GM21737 (cell line): ENCODE results near the gene MIEN1.
"Not testable (repeated sequence)": the region's sequence is repeated elsewhere in the genome, so short reads cannot be mapped to it uniquely, and the experiment has no call there.

ENCODE experiments used
- ATAC-seq: cut with Tn5 transposase; IDR thresholded peaks from one replicate; pipeline ENCODE4 v1.9.1; 2021; ENCODE audit warnings: mild to moderate bottlenecking, moderate library complexity; ENCODE audit not compliant: unreplicated experiment

The MIEN1 gene

GRCh38 chr17:39719563-39720355 lies 10.6 kb downstream of the MIEN1 start:
- ATAC-seq, result no peak

GRCh38 chr17:39717660-39718059 lies 12.7 kb downstream of the MIEN1 start:
- ATAC-seq, result no peak

DNA sequence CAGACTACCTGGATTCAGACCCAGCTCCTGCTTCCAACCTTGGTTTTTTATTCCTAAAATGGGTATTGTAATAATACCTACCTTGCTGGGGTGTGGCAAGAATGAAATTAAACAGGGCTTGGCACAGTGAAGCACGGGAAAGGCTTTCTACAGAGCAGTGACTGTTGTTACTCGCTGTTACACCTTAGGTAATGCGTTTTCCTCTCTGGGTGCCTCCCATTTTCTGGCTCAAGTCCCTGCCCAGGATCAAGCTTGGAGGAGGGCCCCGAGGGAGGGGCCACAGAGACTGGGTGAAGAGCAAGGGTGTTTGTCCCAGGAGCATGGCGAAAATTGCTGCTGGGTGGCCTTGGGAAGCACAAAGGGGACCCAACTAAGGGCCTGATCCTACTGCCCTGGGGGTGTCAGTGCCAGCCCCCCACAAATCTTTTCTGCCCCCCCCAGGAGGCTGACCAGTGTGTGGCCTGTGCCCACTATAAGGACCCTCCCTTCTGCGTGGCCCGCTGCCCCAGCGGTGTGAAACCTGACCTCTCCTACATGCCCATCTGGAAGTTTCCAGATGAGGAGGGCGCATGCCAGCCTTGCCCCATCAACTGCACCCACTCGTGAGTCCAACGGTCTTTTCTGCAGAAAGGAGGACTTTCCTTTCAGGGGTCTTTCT lies 13.3 kb downstream of the MIEN1 start:
- ATAC-seq, result no peak

DNA sequence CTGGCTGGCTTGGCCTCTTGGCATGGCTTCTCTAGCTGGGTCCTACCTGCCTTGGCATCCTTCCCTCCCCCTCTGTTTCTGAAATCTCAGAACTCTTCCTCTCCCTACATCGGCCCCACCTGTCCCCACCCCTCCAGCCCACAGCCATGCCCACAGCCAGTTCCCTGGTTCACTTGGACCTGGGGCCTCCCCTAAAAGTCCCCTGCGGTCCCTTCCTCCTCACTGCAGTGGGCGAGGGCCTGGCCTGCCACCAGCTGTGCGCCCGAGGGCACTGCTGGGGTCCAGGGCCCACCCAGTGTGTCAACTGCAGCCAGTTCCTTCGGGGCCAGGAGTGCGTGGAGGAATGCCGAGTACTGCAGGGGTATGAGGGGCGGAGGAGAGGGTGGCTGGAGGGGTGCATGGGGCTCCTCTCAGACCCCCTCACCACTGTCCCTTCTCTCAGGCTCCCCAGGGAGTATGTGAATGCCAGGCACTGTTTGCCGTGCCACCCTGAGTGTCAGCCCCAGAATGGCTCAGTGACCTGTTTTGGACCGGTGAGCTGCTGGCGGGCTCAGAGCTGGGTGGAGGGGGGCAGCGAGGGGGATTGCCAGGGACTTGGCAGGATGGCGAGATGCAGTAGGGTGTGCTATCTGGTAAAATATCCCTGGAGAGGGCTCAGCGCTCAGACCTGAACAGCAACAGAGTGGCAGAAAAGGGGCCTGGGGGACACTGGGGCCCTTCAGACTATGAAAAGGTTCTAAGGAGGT lies 14.1 kb downstream of the MIEN1 start:
- ATAC-seq, result no peak

DNA sequence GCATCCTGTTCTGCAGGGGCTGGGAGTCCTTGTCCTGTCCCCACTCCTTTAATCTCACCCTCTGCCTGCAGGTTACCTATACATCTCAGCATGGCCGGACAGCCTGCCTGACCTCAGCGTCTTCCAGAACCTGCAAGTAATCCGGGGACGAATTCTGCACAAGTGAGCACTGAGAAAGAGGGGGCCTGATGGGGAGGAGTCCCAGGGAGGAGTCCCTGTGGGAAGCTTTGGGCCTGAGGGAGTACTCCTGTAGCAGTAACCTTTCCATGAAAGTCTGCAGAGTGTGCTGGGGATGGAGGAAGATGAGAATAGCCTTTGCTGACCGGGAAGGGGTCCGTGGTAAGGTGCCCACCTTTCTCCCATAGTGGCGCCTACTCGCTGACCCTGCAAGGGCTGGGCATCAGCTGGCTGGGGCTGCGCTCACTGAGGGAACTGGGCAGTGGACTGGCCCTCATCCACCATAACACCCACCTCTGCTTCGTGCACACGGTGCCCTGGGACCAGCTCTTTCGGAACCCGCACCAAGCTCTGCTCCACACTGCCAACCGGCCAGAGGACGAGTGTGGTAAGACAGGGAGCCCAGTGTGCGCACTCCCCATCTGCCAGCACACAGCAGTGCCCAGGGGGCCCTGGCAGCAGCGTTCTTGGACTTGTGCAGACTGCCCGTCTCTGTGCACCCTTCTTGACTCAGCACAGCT lies 14.8 kb downstream of the MIEN1 start:
- no peak for ATAC-seq

DNA sequence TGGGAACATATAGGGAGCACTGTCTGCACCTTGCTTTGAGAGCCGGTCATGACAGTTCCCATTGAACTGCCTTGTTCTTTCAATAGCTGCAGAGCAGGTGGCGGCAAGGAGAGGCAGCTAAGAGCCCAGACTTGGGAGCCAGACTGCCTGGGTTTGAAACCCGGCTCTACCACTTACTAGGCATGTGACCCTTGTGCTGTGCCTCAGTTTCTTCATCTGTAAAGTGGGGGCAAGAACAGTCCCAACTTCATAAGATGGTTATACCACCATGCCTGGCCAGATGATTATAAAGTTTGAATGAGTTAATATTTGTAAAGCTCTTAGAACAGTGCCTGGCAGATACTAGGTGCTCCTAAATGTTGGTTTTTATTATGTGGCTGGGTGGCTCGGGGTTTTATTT lies 16.1 kb downstream of the MIEN1 start:
- no peak for ATAC-seq

DNA sequence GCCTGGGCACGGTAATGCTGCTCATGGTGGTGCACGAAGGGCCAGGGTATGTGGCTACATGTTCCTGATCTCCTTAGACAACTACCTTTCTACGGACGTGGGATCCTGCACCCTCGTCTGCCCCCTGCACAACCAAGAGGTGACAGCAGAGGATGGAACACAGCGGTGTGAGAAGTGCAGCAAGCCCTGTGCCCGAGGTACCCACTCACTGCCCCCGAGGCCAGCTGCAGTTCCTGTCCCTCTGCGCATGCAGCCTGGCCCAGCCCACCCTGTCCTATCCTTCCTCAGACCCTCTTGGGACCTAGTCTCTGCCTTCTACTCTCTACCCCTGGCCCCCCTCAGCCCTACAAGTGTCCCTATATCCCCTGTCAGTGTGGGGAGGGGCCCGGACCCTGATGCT lies 18.5 kb downstream of the MIEN1 start:
- ATAC-seq, result no peak

DNA sequence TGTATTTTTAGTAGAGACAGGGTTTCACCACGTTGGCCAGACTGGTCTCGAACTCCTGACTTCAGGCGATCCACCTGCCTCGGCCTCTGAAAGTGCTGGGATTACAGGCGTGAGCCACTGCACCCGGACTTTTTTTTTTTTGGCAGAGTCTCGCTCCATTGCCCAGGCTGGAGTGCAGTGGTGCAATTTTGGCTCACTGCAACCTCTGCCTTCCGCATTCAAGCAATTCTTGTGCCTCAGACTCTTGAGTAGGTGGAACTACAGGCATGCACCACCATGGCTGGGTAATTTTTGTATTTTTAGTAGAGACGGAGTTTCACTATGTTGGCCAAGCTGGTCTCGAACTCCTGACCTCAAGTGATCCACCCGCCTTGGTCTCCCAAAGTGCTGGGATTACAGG lies 19.3 kb downstream of the MIEN1 start:
- not testable (repeated sequence) for ATAC-seq

DNA sequence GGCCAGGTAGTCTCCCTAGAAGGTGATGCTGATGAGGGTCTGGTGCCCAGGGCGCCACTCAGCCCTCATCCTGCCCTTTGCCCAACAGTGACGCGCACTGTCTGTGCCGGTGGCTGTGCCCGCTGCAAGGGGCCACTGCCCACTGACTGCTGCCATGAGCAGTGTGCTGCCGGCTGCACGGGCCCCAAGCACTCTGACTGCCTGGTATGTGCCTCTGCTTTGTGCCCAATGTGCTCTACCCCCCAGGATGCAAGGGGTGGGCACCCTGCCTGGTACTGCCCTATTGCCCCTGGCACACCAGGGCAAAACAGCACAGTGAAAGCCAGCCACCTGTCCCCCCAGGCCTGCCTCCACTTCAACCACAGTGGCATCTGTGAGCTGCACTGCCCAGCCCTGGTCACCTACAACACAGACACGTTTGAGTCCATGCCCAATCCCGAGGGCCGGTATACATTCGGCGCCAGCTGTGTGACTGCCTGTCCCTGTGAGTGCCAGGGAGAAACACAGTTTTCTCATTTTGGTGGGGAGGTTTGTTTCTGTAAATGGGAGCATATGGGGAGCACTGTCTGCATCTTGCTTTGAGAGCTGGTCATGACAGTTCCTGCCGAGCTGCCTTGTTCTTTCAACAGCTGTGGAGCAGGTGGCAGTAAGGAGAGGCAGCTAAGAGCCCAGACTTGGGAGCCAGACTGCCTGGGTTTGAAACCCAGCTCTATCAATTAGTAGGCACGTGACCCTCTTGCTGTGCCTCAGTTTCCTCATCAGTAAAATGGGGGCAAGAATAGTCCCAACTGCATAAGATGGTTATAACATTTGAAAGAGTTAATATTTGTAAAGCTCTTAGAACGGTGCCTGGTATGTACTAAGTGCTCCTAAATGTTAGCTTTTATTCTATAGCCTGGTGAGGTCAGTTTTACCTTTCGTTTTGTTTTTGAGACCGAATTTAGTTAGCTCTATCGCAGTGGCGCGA lies 20.1 kb downstream of the MIEN1 start:
- ATAC-seq, result no peak

DNA sequence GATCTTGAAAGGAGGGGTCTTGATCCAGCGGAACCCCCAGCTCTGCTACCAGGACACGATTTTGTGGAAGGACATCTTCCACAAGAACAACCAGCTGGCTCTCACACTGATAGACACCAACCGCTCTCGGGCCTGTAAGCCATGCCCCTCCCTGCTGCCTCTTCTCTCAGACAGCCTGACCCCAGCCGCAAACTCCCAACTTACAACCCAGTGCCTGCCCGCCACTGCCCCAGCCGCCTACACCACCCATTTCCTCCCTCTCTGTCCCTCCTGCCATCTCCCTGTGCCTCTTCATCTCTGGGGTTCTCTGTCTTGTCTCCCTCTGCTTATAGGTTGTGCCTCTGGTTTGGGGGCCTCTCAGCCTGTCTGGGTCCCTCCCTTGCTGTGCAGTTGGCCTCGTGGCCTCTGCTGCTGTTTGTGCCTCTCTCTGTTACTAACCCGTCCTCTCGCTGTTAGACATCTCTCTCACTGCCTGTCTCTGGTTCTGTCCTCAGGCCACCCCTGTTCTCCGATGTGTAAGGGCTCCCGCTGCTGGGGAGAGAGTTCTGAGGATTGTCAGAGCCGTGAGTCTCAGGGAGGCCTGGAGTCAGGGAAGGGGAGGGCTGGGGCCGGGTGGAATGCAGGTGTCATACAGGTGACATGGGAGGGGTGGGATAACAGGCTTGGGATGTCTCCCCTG lies 20.9 kb downstream of the MIEN1 start:
- no peak for ATAC-seq

- ATAC-seq, result no peak
Observed at GRCh38 chr17:39706921-39707337, 23.4 kb downstream of the MIEN1 start.

DNA sequence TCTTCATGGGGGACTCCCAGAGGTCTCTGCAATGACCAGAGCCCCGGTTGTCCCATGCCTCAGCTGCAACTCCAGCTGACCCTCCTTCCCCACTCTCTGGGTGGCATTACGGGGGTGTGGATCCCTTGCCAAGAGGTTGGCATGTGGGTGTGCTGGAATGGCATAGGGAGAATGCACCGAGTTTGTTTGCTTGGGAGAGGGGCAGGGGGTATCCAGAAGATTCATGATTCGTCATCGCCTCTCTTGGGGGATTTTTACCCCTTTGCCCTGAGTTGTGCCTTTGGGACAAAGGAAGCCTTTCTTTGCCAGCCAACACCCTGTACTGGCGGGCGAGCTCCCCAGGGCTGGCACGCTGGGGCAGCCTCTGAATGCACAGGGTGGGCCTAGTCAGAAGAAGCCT lies 23.9 kb downstream of the MIEN1 start:
- ATAC-seq, result no peak

DNA sequence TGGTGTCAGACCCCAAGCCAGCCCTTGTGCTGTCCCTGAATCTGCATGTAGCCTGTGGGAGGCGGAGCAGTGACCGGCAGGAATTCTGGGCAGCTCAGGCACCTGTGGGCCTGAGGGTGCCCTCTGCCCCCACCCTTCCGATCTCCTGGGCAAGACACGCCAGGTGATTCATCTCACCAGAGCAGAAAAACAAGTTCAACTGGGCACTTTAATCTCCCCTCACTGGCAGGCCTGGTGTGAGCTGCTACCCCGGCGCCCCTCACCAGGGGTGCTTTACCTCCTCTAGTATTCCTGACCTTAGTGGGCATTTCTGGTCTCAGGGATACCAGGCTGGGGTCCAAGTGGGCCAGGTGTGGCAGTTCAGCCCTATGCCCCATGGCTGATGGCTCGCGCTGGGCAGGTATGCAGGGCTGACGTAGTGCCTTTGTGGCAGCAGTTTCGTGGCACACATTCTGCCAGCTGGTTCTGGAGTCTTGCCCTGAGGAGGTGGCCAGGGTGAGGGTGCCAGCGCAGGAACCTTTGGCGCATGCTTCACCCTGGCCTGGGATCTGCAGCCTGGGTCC lies 24.5 kb downstream of the MIEN1 start:
- ATAC-seq, result no peak

GRCh38 chr17:39704821-39705551 lies 25.3 kb downstream of the MIEN1 start:
- no peak for ATAC-seq

DNA sequence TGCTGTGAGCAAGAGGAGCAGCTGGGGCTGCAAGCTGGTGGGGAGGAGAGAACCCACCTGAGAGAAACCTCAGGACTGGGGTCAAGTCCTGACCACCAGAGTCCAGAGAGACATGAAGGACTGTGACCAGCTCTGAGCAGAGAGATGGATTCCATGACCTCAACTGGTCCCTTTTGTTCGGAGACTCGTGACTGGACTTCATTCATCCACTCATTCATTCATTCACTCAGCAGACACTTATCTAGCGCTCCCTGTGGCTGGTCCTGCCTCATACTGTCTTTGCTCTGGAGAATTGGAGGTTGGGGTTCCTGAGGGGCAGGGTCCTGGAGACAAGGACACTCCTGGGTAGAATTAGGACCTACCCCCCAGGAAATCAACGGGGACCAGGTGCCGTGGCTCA lies 26.4 kb downstream of the MIEN1 start:
- ATAC-seq, result no peak

DNA sequence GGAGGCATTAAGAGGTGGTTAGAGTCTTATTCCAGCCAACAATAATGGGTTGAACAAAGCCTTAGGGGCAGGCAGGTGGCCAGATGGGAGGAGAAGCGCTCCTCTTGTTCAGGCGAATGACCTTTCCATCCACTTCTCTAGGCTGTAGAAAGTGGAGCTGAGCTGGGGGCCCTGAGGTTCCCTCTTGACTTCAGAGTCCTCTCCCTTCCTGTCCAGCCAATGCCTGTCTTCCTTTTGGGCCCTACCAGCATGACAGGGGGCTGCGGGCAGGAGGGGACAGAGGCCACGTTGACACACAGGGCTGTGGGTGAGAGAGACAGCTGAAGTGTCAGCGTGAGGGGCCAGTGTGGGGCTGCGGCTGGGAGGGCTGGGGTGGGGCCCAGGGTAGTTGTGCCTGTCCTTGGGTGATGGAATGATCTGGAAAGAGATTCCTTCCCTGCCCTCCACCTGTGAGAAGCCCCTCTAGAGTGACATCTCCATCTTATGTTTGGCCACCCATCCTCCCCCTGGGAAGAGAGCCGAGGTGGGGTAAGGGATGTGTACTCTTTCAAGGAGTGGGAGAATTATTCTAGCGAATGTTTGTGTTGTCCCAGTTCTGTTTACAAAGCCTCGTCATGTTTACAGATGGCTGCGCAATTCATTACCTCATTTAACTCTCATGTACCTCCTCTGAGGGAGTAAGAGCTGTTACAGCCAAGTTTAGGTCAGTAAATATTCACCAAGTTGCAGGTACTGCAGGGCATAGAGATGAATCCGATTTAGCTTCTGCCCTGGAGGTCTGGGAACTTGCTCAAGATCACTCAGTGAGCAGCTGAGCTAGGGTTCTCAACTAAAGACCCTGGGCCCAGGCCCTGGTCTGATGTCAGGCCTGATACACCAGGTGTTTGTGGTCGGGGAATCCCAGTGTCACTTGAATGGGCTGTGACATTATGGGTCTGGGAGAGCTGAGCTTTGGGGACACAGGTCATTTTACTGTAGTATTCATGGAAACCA lies 27.1 kb downstream of the MIEN1 start:
- no peak for ATAC-seq

- ATAC-seq, result no peak
Observed at GRCh38 chr17:39701784-39702422, 28.4 kb downstream of the MIEN1 start.
